WTC11 (cell line): Measurements from ENCODE around the gene ZNF10.

Experiments used
- CTCF ChIP-seq: fragments of 200-600 bp; IDR thresholded peaks from 2 replicates; pipeline ENCODE4 v1.8.0; 2022; ENCODE audit warnings: antibody characterized with exemption
- ETV6 ChIP-seq: sonication (generic); formaldehyde crosslinking; IDR thresholded peaks from 2 replicates; pipeline ENCODE4 v1.8.1; 2022; ENCODE audit warnings: mild to moderate bottlenecking, missing genetic modification reagents
- NR2C2 ChIP-seq: sonication (generic); formaldehyde crosslinking; IDR thresholded peaks from 2 replicates; pipeline ENCODE4 v1.8.0; 2022; ENCODE audit warnings: mild to moderate bottlenecking, missing genetic modification reagents
- ZNF232 ChIP-seq: sonication (generic); formaldehyde crosslinking; IDR thresholded peaks from 2 replicates; pipeline ENCODE4 v1.8.0; 2022; ENCODE audit warnings: mild to moderate bottlenecking, missing genetic modification reagents
- ZNF512 ChIP-seq: sonication (generic); formaldehyde crosslinking; IDR thresholded peaks from 2 replicates; pipeline ENCODE4 v1.8.1; 2022; ENCODE audit warnings: missing genetic modification reagents, borderline replicate concordance
- TF ChIP-seq, protein P1 (sequence below): fragments of 250-450 bp; sonication (Bioruptor Pico); IDR thresholded peaks from 2 replicates; pipeline ENCODE4 v1.9.0; 2021; ENCODE audit warnings: mild to moderate bottlenecking, borderline replicate concordance

- TF ChIP-seq CTCF, result no peak
- no peak for TF ChIP-seq ZNF232 (CRISPR knock-in tag)
- no peak for TF ChIP-seq ETV6
- TF ChIP-seq NR2C2 (CRISPR knock-in tag), result no peak
- TF ChIP-seq ZNF512, result no peak
- TF ChIP-seq, protein P1, sequence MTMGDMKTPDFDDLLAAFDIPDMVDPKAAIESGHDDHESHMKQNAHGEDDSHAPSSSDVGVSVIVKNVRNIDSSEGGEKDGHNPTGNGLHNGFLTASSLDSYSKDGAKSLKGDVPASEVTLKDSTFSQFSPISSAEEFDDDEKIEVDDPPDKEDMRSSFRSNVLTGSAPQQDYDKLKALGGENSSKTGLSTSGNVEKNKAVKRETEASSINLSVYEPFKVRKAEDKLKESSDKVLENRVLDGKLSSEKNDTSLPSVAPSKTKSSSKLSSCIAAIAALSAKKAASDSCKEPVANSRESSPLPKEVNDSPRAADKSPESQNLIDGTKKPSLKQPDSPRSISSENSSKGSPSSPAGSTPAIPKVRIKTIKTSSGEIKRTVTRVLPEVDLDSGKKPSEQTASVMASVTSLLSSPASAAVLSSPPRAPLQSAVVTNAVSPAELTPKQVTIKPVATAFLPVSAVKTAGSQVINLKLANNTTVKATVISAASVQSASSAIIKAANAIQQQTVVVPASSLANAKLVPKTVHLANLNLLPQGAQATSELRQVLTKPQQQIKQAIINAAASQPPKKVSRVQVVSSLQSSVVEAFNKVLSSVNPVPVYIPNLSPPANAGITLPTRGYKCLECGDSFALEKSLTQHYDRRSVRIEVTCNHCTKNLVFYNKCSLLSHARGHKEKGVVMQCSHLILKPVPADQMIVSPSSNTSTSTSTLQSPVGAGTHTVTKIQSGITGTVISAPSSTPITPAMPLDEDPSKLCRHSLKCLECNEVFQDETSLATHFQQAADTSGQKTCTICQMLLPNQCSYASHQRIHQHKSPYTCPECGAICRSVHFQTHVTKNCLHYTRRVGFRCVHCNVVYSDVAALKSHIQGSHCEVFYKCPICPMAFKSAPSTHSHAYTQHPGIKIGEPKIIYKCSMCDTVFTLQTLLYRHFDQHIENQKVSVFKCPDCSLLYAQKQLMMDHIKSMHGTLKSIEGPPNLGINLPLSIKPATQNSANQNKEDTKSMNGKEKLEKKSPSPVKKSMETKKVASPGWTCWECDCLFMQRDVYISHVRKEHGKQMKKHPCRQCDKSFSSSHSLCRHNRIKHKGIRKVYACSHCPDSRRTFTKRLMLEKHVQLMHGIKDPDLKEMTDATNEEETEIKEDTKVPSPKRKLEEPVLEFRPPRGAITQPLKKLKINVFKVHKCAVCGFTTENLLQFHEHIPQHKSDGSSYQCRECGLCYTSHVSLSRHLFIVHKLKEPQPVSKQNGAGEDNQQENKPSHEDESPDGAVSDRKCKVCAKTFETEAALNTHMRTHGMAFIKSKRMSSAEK (CRISPR knock-in tag), result no peak
Observed at GRCh38 chr12:133124674-133125073, 5.8 kb upstream of the ZNF10 start.
